EH (cell line): ENCODE data around the gene MOG.

ENCODE experiments used
- DNase-seq: peaks from one replicate; pipeline ENCODE4 v3.0.0-alpha.2; 2015; ENCODE audit warnings: low read depth

The MOG gene

DNA sequence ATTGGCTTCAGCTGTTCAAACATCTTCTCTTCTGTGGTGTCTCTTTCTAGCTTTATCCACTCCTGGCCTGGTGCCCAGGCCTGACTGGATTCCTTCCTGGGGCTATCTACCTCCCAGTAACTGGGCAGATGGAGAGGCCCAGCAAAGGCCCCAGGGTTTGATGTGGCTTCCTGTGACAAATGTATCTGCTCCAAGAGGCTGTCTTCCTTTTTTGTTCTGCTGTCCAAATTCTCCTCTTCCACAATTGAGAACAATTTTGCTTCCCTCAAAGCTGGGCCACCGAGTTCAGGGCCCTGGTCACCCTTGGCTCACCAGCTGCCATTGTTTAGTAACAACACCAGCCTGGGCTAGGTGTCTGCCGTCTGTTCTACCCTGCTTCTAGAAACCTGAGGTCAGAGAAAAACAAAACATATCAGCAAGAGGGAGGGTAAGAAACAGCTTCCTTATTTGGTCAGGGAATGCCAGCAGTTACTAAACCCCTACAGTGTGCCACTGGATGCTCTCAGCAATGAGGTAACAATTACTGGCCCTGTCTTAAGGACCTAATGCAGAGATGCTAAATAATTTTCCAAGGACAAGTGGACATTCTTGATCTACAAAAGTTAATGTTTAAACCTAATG lies 20.2 kb downstream of the MOG start:
- peak; percentile 57 for DNase-seq

DNA sequence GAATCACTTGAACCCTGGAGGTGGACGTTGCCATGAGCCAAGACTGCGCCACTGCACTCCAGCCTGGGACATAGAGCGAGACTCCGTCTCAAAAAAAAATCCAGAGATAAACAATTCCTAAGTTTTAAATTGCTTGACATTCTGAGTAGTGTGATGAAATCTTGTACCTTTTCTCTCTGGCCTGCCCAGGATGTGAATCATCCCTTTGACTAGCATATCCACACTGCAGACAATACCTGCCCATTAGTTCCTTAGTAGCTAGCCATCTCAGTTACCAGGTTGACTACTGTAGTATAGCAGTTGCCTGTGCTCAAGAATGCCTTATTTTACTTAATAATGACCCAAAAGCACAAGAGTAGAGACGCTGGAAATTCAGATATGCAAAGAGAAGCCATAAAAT lies 21.2 kb downstream of the MOG start:
- DNase-seq, result no peak

DNA sequence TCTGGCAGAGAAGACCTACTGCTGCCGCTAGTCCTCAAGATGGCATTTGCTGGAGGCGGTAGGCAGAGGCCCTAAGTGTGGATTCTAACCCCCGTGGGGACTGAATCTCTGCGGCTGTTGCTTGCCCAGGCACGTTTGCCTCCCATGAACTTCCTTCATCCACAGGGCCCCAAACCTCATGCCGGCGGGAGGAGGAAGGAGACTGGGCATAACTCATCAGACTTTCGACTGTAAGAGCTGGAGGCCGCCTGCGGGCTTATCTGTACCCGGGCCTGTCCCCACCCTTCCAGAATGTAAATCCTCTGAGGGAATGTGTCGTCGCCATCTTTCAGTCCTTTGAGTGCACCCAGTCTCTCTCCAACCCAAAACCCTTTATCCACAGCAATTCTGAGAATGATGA lies 23.1 kb downstream of the MOG start:
- DNase-seq, result no peak

DNA sequence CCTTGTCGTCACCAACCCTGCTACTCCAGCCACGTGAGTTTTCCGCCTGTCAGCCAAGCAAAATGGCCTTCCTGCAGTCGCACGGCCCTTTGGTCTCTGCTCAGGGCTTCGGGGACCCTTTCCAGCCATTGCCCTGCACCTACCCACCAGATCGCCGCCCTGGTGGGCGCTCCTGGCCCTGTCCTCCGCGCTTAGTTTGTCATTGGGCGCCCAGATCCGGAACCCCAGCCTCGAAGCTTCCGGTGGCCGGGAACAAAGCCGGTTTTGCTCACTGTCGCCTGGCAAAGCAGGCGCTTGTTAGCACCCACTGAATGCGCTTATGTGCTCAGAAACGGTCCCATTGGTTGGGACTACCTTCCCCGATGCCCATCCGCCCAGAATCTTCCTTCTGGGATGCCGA lies 23.5 kb downstream of the MOG start:
- DNase-seq, result no peak

DNA sequence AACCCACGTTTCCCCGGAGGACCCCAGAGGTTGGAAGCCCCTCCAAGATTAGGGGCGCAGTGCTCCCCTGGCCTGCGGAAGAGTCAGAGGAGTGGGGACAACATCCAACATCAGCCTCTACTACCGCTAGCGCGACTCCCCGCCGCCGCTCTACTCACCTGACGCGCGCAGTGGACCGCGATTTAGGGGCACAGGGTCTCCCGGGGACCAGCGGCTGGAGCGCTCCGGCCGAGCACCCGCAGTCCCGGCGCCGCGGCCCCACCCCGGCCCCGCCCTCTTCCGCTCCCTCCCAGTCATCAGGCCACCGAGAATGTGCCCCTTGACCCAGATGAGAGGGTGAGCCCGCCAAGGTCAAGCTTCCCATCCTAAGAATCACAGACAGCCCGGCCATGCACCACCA lies 24.0 kb downstream of the MOG start, which contains the start of gene ZFP57:
TSS of gene ZFP57 (minus strand) at position 249 of the 400 bp plus-strand sequence. CDS start 4,149 bp downstream, outside the sequence.
- DNase-seq, result no peak

DNA sequence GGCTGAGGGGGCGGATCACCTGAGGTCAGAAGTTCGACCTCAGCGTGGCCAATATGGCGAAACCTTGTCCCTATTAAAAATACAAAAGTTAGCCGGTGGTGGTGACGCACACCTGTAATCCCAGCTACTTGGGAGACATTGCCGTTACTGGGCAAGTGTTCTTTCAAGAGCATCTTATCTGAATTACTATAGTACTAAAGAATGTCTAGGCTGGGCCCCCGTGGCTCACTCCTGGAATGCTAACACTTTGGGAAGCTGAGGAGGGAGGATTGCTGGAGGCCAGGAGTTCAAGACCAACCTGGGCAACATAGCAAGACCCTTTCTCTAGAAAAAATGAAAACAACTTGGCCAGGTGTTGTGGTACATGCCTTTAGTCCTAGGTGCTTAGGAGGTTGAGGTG lies 24.9 kb downstream of the MOG start:
- DNase-seq, result no peak

DNA sequence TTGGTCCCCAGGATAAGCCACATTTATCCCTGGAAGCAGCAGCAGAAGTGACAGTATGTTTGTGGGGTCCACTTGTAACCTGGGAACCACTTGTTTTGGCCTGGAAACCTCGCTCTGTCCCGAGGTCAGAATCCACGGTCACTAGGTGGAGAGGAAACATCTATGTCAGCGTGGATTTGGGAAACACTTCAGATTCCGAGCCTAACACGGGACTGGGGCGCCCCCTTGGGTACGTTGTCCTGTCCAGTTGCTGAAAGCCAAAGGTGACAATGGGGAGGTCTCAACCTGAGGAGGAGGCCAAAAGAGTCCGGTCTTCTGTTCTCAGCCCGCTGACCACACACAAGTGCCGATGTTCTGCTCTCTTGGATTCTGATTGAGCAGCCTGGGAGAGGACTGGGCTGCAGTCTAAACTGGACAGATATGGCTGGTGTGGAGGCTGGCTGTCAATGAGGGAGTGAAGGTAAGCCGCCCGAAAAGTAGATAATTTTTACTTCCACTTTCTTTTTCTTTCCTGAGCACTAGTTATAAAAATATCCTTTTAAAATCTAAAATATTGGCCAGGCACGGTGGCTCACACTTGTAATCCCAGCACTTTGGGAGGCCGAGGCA lies 28.9 kb downstream of the MOG start:
- peak; percentile 16 for DNase-seq

DNA sequence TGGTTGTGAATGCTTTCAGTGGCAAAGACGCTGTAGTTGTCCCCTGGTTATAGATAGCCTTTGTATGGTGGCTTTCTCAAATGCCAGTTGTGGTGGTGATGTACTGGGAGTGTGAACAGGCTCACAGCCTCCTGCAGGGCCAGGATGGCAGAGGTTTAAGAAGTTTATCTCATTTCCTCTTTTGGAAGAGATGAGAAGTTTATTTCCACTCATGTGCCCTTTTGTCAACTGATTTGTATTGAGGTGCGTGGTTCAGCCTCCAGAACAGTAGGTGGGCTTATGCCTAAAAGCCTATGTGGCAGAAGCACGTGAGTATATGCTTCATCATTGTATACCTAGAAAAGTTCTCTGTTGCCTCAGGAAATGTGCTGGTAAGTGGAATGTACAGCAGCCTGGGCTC lies 37.7 kb downstream of the MOG start:
- DNase-seq, result no peak

DNA sequence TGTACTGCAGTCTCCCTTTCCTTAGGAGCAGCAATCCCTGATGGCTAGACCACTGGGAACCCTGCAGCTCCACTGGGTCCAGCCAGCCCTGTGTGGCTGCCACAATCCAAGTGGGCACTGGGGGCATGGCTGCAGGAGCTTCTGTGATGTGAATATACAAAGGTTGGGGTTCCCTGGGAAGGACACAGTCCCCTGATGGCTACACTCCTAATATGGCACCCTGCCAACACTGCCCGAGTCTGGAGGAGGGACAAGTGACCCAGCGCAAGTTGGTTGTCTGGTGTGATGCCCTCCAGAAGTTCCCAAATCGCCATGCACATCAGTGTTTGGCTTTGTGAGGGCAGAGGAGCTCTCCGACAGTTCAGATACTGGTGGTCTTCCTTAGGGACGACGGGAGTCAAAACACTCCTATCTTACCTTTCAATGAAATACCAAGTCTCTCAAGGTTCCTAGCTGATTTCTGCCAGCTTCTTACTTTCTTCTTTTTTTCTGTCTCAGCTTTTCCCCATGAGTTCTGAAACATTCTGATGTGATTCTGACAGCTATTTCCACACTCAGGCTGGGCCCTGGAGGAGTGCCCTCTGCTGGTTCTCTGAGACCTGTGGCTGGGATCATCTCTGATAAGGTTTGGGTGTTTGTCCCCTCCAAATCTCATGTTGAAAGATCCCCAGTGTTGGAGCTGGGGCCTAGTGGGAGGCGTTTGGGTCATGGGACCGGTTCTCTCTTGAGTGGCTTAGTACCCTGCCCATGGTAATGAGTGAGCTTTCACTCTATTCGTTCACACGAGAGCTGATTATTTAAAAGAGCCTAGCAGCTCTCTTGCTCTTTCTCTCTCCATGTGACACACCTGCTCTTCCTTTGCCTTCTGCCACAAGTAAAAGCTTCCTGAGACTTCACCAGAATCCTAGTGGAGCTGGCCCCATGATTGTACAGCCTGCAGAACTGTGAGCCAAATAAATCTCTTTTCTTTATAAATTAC lies 39.5 kb downstream of the MOG start:
- peak; percentile 28 for DNase-seq

DNA sequence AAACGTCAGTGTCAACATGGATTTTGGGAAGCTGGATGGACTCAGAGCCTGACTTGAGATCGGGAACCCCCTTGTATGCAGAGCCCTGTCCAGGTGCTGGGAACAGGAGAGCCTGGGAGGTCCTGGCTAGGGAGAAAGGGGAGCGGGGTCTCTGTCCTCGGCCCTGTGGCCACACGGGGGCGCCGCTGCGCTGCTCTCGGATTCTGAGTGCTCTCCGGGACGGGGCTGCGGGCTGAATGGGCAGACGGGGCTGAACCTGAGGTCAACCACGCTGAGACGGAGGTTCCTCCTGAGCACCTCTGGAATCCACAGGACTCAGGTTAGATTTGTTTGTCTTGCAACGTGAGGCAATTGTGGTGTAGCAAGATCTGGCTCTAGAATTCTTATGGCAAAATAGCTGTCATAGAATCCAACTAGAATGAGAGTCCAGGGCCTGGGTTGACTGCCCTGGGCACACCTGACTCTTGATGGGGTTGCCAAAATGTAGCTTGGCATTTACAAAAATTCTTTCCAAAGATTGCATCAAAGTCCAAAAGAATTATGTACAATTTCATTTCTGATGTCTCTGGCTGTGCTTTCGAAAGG lies 45.7 kb downstream of the MOG start:
- DNase-seq, result peak; percentile 22

DNA sequence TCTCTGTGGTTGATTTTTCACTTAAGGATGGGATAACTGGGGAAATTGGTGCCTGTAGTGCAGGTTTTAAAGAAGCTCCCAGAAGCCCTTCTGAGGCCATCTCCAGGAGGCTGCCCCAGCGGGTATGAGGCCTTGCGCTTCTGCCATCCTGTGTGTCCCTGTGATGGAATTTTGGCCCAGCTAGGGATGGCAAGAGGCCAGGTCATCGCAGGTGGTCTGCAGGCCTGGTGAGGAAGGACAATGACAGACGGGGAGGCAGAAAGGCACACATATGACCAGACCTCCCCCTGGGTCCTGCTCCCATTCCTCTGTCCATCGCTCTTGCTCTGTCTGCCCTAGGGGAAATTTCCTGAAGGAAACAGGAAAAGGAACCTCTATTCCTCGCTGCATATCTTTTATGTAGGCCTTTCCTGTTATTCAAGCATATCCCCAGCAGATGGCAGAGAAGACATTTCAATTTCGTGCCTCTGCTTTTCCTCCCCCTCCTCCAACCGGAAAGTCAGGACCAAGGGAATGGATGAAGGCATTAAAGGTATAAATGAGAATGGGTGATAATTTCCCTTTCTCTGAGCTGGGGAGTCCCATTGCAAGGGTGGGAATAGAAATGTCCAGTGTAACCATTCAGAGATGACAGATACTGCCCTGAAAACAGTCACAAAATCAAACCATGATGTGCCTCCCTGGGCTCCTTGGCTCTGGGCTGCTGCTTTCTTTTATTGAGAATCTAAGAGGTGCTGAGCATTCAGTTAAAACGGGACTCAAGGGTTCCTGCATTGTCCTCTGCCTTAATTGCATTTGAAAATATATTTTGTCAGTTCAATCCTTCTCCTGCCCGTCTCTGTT lies 48.7 kb downstream of the MOG start:
- DNase-seq, result peak; percentile 67

DNA sequence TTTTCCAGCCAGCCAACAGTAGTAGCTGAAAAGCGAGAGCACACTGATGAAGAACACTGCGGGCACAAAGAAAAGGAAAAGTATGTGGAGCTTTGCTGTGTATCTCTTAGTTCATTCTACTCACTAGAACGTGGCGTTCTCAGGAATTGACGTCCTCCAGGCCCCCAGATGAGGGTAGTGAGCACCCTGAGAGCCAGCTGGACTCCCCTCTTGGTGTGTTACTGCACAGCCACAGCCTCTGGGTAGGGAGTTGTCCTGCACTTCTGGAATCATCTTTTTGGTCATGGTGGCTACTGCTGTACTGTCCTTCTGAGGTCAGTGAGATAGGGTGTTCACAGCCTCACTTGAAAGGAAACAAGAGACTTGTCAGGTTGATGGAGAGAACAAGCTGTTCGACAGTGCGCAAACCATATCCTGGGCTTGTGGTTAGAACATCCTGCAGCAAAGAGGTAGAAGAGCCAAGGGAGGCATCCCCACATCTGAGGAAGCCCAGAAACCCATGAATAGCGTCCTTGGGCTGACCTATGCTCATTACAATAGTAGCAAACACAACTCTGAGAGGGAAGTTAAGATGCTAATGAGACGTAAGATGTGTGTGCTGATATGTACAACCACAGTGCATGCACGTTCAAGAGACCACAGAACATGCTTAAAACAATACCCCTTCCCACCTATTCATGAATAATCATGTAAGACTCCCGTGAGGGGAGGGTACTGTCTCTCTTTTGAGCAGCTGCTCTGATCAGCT lies 51.7 kb downstream of the MOG start:
- no peak for DNase-seq

DNA sequence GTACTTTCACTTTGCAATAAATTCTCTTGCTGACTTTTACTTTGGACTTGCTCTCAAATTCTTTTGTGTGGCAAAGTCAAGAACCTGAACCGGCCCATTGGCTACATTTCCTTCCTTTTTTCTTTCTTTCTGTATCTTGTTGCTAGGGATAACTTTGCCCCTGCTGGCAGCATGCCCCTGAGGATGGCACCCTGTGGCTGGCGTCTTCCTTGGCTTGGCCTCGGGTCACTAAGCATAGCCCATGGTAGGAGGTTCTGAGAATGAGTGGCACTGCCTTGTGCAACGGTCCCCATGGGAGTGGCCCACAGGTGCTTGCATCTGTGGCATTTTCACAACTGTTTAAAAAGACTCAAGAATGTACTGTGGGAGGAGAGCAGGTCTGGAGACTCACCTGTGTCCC lies 52.3 kb downstream of the MOG start:
- no peak for DNase-seq

DNA sequence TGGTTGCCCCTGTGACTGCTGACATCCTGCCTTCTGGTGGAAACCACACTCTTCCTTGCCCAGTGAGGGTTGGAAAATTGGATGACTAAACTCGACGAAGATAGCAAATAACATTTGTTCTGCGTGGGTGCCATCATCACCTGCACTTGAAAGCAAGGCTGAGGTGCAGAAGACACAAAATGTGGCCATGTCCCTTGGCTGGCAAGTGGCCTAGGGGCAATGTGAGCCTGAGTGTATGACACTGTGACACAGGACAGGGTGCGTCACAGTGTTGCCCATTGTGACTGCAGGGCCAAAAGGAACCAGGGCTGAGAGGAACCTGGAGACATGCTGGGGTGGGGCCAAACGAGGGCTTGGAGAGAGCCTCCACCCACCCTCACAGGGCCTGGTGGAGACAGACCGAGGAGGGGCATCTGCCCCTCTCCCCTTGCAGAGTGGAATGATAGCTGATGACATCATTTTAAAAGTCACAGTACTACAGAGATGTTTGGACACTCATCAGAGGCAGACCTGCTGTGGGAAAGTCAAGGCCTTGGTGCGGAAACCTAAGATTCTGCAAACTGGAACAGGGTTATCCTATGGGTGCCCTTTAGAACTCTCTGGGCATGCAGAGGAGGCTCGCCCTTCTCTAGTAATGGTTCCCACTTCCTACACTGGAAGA lies 53.5 kb downstream of the MOG start:
- no peak for DNase-seq

DNA sequence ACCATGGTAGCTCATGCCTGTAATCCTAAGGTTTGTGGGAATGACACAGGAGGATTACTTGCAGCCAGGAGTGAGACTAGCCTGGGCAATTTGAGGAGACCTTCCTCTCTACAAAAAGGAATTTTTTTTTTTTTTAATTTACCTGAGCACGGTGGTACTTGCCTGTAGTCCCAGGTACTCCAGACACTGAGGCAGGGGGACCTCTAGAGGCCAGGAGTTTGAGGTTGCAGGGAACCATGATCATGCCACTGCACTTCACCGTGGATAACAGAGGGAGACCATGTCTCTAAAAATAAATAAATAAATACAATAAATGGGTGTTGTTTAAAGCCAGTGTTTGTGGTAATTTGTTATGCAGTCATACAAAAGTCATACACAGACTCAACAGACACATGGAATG lies 64.0 kb downstream of the MOG start:
- no peak for DNase-seq
